Stimulated activated CD8-positive, alpha-beta memory T cell treated with anti-CD3 and anti-CD28 coated beads, Interleukin-4, amount 100 ng/mL, for 24 hours (primary cell): ENCODE data around the gene WDR48.

ENCODE experiments used
- DNase-seq: peaks from one replicate; pipeline ENCODE4 v3.0.0-alpha.2; 2020; ENCODE audit warnings: low read depth

The WDR48 gene

DNA sequence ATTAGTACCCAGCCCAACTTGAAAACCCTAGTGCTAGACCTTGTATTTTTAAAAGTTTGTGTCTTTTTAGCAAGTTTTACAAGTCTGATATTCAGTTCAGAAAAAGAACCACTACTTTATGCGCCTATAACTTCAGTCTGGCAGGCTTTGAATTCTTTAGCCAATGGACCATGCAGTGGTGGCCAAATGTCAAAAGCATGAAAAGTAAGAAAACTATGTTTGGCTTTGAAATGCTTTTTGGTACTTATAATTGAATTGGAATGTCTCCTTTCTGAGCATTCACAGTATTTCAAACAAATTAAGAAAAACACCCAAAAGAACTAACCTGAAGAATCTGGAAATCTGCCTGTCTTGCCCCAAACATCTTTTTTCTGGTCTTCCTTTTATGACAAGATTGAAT, 12.8 kb downstream of the WDR48 start:
- no peak for DNase-seq

DNA sequence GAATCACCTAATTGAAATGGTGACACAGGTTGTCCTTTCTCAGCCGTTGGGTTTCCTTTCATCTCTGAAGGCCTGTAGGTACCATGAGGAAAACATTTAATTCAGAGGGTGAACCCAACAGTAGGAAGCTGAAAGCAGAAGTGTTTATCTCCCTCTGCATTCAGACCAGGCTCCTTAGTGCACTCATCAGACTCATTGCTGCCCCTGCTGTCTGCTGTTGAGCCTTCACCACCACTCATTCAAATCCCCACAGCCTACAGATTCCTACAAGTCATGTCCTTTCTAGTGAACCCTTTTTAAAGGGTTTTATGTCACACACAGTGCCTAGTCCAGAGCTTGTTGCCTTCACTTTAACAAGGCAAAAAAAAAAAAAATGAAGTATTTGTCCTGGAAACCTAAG, 13.4 kb downstream of the WDR48 start:
- no peak for DNase-seq

DNA sequence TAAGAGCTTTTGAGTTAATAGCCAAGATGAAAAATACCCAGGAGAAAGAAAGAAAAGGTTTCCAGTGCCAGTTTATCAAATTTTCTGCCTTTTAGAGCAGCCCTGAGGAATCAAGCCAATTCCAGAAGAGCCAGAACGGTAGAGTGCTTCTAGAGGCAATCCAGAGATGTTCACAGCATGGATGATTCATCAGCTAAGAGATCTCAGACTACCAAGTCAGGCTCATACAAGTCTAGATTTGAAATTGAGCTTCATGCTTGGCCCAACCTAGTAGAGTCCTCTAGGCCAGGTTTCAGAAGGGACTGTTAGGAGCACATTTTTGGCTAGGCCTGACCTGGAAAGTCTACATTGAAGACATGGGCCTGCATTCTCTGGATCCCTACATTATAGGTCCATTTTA, 15.5 kb downstream of the WDR48 start:
- no peak for DNase-seq

DNA sequence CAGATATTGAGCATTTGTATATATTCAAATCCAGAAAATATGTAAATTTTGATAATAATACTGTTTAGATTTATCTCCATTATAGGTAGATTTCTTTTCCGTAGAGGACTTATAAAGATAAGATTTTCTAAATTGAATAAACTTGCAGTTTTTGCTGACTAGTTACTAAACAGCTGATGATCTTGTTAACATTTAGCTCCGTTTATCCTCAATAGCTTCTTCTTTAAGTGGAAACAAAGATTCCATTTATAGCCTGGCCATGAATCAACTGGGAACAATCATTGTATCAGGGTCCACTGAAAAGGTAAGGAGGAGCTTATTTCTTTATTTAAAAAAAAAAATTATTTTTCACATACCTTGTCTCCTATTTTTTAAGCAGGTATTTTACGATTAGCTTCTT, 16.7 kb downstream of the WDR48 start:
- no peak for DNase-seq

DNA sequence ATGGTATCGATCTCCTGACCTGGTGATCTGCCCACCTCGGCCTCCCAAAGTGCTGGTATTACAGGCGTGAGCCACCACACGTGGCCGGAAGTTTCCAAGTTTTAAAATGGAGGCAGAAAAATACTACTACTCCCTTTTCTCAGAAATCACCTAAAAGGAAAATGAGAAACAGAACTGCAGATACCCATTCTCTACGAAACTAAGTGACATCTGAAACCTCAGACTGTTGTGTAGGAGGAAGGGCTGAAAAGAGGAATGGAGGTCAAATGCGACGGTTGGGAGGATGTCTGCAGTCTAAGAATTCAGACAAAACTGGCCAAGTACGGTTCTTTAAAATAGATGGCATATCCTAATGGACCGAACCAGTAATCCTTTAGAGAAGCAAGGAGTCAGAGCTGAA, 24.1 kb downstream of the WDR48 start:
- no peak for DNase-seq

DNA sequence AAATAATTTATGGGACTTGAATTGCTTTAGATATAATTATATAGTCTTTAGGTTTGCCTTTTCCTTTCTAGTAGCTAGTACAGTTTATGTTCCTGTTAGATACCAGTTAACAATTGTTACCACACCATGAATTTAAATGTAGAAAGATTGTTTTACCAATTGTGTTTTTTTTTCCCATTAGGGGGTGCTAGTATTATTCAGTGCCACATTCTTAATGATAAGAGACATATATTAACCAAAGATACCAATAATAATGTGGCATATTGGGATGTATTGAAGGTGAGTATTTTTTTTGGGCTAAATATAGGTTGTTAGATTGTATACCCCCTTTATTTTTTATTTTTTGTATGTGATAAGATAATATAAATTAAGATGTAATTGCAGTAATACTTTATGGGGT, 27.7 kb downstream of the WDR48 start:
- no peak for DNase-seq

DNA sequence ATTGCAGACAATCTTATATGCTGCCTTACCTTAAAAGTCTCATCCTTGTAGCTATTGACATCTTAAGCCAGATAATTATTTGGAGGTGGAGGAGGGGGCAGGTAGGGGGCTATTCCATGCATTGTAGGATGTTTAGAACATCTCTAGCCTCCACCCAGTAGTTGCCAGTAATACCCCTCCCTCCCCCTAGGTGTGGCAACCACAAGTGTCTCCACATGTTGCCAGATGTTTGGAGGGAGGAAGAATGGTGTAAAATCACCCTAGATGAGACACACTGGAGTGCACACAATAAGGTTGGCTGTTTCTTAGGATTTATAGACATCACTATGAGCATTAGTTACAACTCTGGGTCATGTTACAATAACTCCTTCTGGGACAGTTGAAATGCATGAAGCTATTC, 28.2 kb downstream of the WDR48 start:
- no peak for DNase-seq

DNA sequence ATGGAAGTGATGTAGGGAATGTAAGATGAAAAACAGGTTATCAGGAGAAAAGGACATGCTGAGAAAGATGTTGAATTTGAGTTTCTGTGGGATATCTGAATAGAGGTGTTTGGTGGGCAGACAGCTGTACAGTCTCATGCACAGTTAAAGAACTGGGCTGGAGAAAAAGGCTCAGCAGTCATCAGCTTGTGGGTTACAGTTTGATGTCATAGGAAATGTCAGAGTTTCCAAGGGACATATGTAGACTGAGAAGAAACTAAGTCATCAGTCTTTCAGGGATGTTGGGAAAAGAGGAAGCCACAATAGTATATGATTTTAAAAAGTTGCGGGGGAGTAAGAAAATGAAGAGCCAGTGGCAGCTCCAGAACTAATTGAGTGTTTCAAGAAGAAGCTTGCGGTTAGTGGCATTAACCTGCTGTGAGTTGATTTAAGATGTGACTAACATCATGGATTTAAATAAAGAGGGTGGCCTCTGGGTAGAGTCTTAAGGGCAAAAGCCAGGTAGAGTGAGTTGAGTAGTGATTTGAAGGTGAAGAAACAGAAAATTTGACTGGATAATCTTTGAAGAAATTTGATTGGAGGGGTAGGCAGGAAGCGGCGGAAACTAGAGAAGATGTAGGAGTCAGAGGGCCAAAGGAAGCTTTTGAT, 31.0 kb downstream of the WDR48 start:
- DNase-seq, result no peak

DNA sequence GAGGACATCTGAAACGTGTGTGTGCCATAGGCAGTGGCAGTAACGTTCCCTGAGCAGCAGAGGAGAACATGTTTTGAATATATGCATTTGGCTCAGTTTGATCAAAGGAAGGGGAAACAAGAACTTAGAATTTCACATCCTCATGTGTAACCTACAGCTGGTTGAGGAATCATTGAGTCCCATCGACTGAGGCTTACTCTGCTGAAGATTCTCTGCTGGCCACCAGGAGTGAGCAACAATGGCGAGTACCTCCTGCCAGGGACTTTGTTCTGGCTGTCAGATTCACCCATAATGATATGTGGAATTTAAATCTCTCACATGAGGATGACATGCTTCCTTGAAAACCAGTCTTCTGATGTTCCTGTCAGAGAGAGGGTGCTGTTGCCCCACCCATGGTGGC, 34.3 kb downstream of the WDR48 start:
- DNase-seq, result no peak

DNA sequence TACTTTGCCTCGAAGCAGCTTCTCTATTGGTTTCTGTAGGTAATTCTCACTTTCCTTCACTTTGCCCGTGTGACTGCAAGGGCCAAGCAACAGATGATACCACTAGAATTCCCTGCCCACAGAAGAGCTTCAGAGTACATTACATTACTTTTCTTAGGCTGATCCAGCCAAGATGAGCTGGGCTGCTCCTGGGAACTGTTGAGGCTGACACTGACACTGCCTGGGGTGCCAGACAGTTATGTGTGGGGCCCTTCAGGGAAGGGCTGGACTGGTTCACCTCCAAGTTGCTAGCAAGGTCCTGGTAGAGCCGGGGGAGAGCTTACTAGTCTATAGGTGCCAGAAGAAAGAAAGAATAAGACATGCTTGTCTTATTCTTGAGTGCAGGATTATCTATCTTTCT, 36.6 kb downstream of the WDR48 start:
- no peak for DNase-seq

DNA sequence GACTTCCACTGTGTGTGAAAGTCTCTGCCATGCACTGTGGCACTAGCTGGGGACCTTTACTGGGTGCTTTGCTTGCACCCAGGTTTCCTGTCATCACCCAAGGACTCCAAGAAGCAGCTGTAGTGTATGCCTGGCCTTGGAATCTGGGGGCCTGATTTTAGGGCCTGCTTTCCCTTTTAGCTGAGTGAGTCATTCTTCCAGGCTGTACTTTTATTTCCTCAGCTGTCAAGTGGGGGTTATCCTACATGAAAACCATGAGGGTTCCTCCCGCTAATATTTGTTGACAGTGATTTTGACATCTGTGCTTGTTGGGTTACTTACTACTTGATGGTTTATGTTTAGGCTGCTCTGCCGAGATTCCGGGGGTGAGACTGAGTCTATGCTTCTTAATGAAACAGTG, 37.1 kb downstream of the WDR48 start:
- no peak for DNase-seq

DNA sequence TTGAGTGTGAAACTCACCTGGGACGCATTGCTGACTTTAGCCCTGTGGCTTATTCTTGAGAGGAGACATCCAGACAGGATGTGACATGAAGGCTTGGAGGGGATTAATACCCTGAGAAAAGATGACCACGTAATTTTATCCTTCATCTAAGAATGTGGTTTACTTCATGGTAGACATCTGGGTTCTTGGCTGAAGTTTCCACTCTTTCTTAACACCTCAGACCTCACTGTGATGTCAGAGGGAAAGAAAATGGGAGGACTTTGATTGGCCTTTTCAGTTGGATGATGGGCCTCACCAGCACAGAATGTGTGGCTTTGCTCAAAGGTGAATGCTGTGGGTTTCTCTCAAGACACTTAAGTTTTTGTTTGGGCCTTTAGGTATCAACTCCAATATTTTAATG, 39.1 kb downstream of the WDR48 start:
- no peak for DNase-seq

DNA sequence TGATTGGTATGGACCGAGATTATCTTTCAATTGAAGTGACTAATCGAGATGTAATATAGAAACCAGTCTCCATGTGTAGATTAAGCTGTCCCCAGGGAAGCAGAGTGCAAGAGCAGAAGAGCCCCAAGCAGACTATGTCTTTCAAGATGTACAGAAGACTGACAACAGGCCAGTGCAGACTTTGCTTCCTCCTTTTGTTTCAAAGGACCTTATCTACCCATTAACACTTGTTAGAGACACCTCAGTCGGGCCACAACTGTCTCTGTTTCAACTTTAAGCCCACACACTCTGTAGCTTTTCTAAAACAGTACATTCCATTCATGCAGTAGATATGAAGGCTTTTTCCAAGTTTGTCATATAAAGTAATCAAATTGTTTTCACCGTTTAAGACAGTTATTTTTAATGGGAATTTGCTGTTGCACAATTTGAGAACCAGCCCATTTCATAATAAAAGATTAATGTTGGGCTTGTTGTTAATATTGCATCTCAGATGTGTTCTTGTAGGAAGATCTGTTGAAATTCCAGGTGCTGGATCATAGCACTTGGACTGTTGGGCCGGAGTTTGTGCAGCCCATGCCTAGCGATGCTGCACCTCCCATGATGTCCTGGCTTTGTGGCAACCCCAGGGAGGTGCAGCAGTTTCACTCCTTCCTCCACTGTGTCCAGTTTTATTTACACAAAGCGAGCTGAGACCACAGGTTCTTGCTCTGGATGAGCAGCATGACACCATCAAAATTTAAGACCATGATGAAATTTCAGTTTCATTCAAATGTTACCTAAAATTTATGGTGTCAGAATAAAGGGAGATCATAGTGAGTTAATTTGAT, 43.2 kb downstream of the WDR48 start:
- no peak for DNase-seq

DNA sequence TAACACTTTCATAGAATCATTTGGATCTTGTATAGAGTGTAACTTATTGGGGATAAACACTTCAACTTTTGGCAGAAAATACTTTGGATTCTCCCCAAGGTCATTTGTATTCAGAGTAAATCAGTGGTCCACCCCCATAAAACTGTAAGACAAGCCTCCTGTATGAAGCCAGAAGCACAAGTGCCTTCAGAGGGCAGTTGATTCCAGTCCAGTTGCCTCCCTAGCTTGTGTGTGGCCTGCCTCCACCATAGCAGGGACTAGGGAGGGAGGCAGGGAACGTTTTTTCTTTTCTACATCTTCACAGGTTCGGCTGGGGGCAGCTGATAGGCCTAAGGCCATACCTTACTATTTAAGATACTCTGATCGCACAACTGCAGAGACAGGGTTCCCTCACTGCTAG, 44.0 kb downstream of the WDR48 start:
- no peak for DNase-seq

DNA sequence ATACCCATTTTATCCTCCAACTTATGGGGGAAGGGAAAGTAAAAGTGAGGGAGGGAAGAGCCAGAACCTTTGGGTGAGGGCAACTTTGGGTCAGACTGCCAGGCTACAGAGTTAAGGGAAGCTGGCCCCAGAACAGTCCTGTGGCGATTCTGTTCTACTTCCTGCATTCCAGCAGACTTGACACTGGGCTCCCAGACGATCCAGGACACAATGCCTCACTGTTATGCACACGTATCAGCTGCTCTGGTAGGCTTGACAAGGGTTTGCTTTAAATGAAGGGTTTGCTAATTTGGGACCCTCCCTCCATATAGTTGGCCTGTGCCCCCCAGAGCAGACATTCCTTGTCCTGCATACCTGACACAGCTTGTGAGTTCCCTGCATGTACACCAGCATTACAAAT, 45.0 kb downstream of the WDR48 start:
- DNase-seq, result no peak

DNA sequence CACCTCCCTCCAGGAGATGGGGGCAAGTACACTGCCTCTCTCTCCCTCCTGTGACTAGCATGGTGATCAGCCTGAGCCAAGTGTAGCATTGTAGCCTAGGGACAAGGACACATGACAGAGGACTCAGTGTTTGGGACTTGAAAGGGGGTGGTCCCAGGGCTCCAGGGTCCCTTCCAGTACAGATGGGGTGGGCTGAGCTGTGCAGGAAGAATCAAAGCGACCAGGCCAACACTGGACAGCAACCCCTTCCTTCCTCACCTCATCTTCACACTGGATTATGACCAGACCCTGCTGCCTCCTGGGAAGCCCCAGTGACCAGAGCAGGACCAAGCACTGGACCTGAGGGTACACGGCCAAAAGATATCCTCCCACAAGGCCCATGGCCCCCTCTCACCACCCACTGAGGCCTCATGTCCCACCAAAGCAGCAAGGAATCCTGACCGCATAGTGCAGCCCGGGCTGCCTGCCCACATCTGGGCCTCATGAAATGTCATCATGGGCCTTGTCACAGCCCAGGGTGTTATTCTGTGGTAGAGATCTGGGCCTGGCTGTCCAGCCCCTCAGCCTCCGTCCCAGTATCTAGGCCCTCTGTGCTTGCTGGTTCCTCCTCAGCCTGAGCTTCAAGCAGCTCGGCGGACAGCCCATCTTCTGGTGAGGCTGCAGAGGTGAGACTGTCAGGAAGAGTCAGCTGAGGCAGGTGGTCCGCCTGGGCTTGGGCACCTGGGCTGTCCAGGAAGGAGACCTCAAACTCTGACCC, 46.1 kb downstream of the WDR48 start:
- DNase-seq, result no peak

DNA sequence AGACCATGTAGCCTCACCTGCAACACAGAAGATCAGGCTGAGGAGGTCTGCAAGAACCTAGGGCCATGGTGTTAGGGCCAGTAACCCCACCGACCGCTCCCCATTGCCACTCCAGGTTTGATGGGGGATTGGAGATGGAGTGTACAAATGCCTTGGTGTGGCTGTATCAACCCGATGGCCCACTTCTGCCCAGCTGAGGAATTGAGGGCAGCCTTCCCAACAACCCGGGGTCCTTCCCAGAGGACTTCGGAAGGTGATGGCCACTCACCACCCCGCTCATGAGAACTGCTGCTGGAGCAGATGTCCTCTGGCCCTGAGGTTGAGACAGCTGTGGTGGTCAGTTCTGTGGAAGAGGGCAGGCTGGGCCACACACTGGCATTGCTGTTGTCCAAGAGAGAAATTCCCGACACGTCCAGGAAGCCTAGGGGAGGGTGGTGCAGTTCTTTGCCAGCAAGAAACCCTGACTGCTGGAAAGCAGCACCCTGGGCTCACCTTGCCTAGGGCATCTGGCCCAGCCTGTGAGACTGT, 46.7 kb downstream of the WDR48 start:
- no peak for DNase-seq

DNA sequence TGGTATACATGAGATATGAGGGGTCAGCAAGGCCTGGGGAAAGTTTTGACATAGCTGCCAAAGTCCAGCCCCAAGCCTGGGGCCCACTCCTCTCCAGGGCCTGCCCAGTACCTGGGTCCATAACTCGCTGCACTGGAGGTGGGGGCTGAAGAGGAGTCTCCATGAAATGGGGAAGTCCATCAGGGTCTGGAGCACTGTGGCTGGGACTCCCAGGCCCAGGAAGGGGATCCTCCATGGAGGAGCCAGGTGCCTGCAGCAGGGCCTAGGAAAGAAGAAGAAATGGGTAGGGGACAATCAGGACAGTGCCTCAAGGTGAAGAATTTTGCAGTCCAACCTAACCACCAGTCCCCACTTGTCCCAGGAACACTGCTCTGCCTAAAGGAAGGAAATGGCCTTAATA, 47.4 kb downstream of the WDR48 start:
- no peak for DNase-seq

DNA sequence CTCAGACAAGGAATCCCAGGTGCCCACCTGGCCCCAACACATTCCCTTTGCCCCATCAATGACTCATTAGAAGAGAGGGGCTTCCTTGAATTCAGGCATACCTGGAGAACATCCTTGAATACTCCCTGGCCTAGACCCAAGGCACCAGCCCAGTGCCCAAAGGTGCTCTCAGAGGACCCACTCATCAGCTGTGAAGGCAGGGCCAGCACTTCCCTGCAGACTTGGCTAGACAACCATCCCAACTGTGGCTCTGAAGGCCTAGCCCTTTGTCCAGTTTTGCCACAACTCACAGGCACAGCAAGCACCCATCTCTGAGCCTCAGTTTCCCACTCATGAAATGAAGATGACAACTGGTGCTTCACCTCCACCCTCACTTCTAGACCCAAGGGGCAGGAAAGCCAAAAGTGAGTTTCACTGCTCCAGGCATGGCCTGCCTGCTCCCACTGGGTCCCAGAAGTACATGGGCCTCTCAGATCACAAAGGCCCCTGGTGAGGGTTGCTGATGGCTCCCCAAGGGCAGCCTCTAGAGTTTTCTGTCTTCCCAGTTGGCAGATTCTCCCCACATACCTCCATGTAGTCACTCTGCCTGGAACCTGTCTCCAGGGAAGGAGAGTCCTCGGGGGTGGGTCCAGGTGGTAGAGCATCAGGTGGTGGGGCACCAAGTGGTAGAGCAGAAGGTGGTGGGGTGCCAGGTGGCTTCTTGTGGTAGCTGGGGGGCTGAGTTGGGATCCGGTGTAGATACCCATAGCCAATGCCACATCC, 48.1 kb downstream of the WDR48 start:
- no peak for DNase-seq

DNA sequence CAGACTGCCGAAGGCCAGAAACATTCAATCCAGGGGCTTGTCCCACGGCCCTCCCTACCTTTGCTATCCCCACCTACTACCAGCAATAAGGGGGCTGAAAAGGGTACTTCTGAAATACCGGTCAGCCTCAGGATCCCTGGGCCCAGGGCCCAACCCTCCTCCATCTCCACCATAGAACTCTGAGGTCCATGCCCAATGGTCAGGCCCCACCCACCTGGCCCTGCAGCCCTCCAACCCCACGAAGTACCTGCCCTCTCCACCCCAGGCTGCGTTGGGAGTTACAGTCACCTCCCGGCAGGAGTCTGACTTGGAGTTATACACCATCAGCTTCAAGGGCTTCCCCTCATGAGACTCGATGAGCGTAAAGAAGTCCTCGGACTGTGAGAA, 48.7 kb downstream of the WDR48 start:
- DNase-seq, result no peak

DNA sequence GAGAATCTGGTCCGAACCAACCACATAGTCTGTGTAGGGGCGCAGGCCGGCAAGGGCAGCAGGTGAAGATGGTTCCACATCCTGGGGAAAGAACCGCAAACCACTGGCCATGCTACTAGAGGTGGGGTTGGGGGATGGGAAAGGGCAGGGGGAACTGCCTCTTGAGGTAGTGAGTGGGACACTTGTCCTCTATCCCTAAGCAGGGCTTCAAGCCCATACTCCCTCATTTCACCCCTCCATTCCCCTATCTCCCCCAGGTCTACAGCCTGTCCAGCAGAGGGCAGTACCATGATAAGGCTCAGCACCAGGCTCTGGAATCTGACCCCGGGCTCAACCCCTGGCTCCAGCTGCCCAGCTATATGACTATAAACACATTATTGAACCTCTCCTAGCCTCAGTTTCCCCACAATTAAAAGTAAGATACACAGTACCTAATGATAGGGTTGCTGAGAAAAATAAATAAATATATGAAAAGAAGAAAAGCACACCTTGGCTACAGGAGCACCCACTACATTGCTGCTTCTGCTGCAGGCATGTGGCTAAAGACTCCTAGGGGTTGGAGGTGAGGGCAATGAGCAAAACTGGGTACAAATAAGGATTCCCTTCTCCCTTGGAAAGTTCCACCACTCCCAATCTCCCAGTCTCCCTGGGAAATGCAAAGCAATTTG, 49.3 kb downstream of the WDR48 start:
- DNase-seq, result peak; percentile 26
